A549 (cell line): ENCODE measurements around the gene TP53BP2.

ENCODE experiments used
- BCL3 ChIP-seq: fragments of >200 bp; sonication (Bioruptor Twin); formaldehyde crosslinking; IDR thresholded peaks from 3 replicates; pipeline ENCODE4 v1.6.1; 2016
- CTCF ChIP-seq: fragments of >200 bp; sonication (Bioruptor Twin); formaldehyde crosslinking; IDR thresholded peaks from 3 replicates; pipeline ENCODE4 v1.5.1; 2016
- ELK1 ChIP-seq: fragments of 150-350 bp; IDR thresholded peaks from 2 replicates; pipeline ENCODE4 v1.6.1; 2014; ENCODE audit warnings: low read depth, mild to moderate bottlenecking, low read length
- EP300 ChIP-seq, 2 experiments: fragments of >200 bp; sonication (Bioruptor Twin); formaldehyde crosslinking; IDR thresholded peaks; 2 replicates in 1 of 2; 3 replicates in 1 of 2; pipeline ENCODE4 v1.6.1; 2016 to 2017
- HDAC2 ChIP-seq: fragments of 200-600 bp; sonication (generic); IDR thresholded peaks from 2 replicates; pipeline ENCODE4 v1.6.1; 2016
- HMGXB4 ChIP-seq: fragments of 250-450 bp; sonication (Bioruptor Pico); IDR thresholded peaks from 2 replicates; pipeline ENCODE4 v1.5.0; 2021; ENCODE audit warnings: mild to moderate bottlenecking, moderate library complexity, borderline replicate concordance
- JUNB ChIP-seq: fragments of >200 bp; sonication (Bioruptor Twin); formaldehyde crosslinking; IDR thresholded peaks from 2 replicates; pipeline ENCODE4 v1.6.1; 2016
- MAX ChIP-seq: IDR thresholded peaks from 2 replicates; pipeline ENCODE4 v1.6.1; 2012
- MYC ChIP-seq: IDR thresholded peaks from 2 replicates; pipeline ENCODE4 v1.6.1; 2012; ENCODE audit warnings: mild to moderate bottlenecking, inconsistent platforms, low read length, improper control_type of control experiment, borderline replicate concordance
- PBX3 ChIP-seq: IDR thresholded peaks from 2 replicates; pipeline ENCODE4 v1.6.1; 2012
- POLR2A ChIP-seq: IDR thresholded peaks from 2 replicates; pipeline ENCODE4 v1.6.1; 2012; ENCODE audit warnings: mild to moderate bottlenecking, low read length
- RARB ChIP-seq: fragments of 250-450 bp; sonication (Bioruptor Pico); IDR thresholded peaks from 2 replicates; pipeline ENCODE4 v1.8.0; 2021; ENCODE audit warnings: mild to moderate bottlenecking, moderate library complexity
- RFX5 ChIP-seq: fragments of 450-650 bp; IDR thresholded peaks from 2 replicates; pipeline ENCODE4 v1.7.1; 2014; ENCODE audit warnings: antibody characterized with exemption, mild to moderate bottlenecking, moderate library complexity
- TP53 ChIP-seq: fragments of 250-450 bp; sonication (Bioruptor Pico); IDR thresholded peaks from 2 replicates; pipeline ENCODE4 v1.5.0; 2021; ENCODE audit warnings: mild to moderate bottlenecking, moderate library complexity

GRCh38 chr1:223775054-223775453 is 70.7 kb downstream of the TP53BP2 start:
- TF ChIP-seq TP53 (no peak), ELK1 (no peak), CTCF (no peak), PBX3 (no peak), BCL3 (no peak), HDAC2 (no peak), RARB (CRISPR knock-in tag) (no peak), MAX (no peak), HMGXB4 (CRISPR knock-in tag) (no peak), RFX5 (no peak), POLR2A (no peak), JUNB (no peak), EP300 (IDR thresholded peaks at IDR 0.05) (no peak), MYC (no peak)
